Retinal pigment epithelial cell (primary cell): ENCODE measurements around the gene FRMPD1.
A peak's percentile ranks its signal among the peaks of the same experiment; 100 is the strongest.

Experiments
- DNase-seq: peaks from one replicate; pipeline ENCODE4 v3.0.0-alpha.2; 2010; ENCODE audit warnings: low read depth
- H3K4me3 ChIP-seq: 2 replicates; pipeline ENCODE4 v1.5.1; 2011; ENCODE audit warnings: mild to moderate bottlenecking, low read length, control low read depth, moderate library complexity
- CTCF ChIP-seq: conservative IDR thresholded peaks from 2 replicates; pipeline ENCODE4 v1.5.1; 2011; ENCODE audit warnings: low read depth, low read length, control low read depth, inconsistent platforms

The FRMPD1 gene

DNA sequence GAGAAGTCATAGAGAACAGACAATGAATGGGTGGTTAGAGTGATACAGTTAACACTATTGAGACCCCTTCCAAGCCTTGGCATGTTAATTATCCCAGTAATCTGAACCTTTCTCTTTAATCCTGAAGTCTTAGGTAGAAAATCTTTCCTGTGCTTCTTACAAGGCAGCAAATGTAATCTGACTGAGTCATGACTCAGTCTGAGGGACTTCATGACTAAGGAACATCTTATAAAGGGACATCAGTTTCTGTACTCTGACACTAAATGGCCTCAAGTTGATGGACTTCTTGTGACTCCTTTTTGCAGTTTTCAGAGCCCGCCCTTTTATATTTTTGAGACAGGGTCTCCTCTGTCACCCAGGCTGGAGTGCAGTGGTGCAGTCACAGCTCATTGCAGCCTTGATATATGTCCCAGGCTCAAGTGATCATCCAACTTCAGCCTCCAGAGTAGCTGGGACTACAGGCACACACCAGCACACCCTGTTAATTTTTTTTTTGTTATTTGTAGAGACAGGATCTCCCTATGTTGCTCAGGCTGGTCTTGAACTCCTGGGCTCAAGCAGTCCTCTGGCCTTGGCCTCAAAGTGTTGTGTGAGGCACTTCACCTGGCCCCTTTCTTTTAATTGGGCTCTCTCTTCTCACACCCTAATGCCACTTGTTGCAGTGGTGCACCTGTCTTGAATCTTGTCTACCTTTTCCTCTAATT lies 124.6 kb downstream of the FRMPD1 start:
- no peak for TF ChIP-seq CTCF
- H3K4me3 ChIP-seq, result no peak overlapping the region
- DNase-seq, result no peak

- H3K4me3 ChIP-seq, result no peak overlapping the region
- no peak for TF ChIP-seq CTCF
- DNase-seq, result no peak
Measured at GRCh38 chr9:37776328-37776727, 125.6 kb downstream of the FRMPD1 start.

DNA sequence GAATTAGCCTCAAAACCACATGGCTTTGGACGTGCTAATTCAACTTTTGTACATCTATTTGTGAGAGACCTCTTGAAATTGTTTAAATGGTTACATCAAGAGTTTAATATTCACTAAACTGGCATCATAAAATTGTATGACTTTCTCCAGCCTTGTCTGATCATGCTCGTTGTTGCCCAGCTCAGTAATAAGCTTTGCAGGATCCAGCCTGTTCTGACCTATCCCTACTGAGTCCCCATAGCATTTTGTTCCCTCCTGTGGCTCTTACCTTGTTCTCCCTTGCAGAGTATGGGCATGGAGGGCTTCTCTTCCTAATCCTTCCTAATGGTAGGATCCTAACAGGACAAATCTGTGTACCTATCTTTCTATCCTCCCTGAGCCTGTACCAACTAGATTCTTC lies 127.8 kb downstream of the FRMPD1 start:
- no peak for TF ChIP-seq CTCF
- no peak for DNase-seq
- no peak overlapping the region for H3K4me3 ChIP-seq

DNA sequence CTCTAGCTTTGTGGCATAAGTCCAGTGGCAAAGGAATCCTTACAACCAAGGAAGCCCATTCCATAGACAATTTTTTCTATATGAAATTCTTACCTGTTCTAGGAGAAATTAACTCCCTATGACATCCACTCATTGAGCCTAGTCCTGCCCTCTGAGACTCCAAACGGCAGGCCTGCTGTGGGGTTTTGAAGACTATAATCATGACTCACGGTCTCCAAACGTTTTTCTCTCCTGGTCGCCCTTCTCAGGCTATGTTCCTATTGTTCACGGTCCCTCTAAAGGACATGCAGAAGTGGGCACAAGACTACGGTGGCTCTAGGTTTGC lies 133.5 kb downstream of the FRMPD1 start:
- DNase-seq, result no peak
- no peak for TF ChIP-seq CTCF
- H3K4me3 ChIP-seq, result peak overlapping the region; percentile 97

GRCh38 chr9:37784616-37785483 lies 134.1 kb downstream of the FRMPD1 start, which contains the start of gene EXOSC3:
EXOSC3 (minus strand) TSS chr9:37785064; CDS start chr9:37785044, 20 bp downstream.
- peak within 1 kb of the TSS; percentile 97 for H3K4me3 ChIP-seq
- DNase-seq, result peak; percentile 76
- TF ChIP-seq CTCF, result no peak

DNA sequence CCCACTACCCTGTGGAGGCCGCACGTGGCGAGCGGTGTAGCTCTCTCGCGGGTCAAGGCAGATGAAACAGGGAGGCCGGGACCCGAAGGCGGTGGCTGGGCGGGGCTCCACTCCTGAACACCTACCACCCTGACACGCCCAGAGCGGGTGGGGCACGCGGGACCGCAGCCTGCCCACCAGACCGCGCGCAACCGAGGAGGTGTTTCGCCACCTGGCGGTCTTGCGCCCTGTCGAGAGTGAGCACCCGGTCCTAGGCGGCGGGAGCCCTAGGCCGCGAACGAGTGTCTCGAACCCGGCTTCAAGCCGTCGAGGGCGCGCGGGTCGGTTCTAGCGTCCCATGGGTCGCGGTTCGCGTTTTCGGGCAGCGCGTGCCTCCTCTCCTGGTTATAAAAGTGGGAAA lies 136.3 kb downstream of the FRMPD1 start:
- TF ChIP-seq CTCF, result no peak
- H3K4me3 ChIP-seq, result no peak overlapping the region
- no peak for DNase-seq
